Stimulated activated effector memory CD8-positive, alpha-beta T cell treated with anti-CD3 and anti-CD28 coated beads, Interleukin-12 subunit alpha, Interleukin-12 subunit beta, amount 100 ng/mL, for 72 hours (primary cell): ENCODE data around the gene METTL24.

ENCODE experiments used
- ATAC-seq: fragments of 150-1000 bp; cut with Tn5 transposase; 2 replicates; pipeline ENCODE4 v1.10.0; 2021
- DNase-seq, 2 donors: peaks; one replicate each; pipeline ENCODE4 v3.0.0; 2021 to 2022; ENCODE audit warnings: low spot score in 2 of 2
- H3K27ac Mint-ChIP-seq: one replicate; pipeline ENCODE4 v1.8.0; 2022; ENCODE audit warnings: mild to moderate bottlenecking, mixed read lengths
- H3K36me3 Mint-ChIP-seq: one replicate; pipeline ENCODE4 v1.8.0; 2022; ENCODE audit warnings: mild to moderate bottlenecking, mixed read lengths
- H3K4me1 Mint-ChIP-seq: one replicate; pipeline ENCODE4 v1.8.0; 2022; ENCODE audit warnings: mixed read lengths
- H3K4me3 Mint-ChIP-seq: one replicate; pipeline ENCODE4 v1.8.0; 2022; ENCODE audit warnings: mild to moderate bottlenecking, mixed read lengths
- H3K9me3 Mint-ChIP-seq: one replicate; pipeline ENCODE4 v1.8.0; 2022; ENCODE audit warnings: mixed read lengths

The METTL24 gene

DNA sequence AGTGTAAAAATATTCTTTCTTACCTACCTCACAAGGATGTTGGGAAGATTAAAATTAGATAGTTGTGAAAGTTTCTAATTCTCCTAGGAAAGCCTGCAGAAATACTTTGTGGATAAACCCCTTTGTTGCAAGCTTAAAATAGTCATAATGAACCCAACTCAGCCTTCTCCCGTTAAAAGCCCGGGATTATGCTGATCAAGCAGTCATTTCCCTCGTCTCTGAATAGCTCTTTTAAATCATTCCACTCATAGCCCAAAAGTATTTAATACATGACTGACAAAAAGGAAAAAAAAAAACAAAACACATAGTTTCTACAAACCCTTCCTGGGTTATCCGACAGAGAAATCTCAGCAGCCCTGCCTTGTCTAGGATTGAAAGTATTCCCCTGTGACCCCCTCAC lies 10.9 kb upstream of the METTL24 start:
- peaks cover 10% of the 10 kb centered on the region for H3K4me1 Mint-ChIP-seq

DNA sequence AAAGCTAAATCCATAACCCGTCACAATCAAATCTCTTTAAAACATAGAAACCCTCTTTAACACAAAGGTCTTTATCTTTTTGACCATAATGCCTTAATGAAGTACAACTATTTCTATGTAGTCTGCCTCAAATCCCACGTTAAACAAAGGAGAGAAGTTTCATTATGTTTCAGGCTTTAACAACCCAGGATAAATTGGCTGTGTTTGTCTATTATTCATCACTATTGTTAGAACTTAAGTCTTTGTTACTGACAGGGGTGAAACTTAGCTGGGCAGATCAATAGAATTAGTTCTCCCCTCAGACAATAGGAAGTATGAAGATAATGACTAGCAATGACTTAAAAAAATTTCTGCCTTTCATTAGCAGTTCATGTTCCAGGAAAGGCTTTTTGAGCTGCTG lies 10.1 kb upstream of the METTL24 start:
- Mint-ChIP-seq H3K36me3 (no peaks in the 10 kb centered on the region), H3K4me3 (no peak overlapping the region), H3K27ac (no peak overlapping the region), H3K4me1 (peaks cover 10% of the 10 kb centered on the region), H3K9me3 (no peaks in the 10 kb centered on the region)
- DNase-seq: no peak
- no peak for ATAC-seq

More for the DNA sequence above, 10.9 kb upstream of the METTL24 start:
- ATAC-seq (no peak), DNase-seq (no peak)
- no peaks in the 10 kb centered on the region for H3K9me3 Mint-ChIP-seq
- no peak overlapping the region for H3K27ac Mint-ChIP-seq
- H3K36me3 Mint-ChIP-seq: no peaks in the 10 kb centered on the region
- no peak overlapping the region for H3K4me3 Mint-ChIP-seq

DNA sequence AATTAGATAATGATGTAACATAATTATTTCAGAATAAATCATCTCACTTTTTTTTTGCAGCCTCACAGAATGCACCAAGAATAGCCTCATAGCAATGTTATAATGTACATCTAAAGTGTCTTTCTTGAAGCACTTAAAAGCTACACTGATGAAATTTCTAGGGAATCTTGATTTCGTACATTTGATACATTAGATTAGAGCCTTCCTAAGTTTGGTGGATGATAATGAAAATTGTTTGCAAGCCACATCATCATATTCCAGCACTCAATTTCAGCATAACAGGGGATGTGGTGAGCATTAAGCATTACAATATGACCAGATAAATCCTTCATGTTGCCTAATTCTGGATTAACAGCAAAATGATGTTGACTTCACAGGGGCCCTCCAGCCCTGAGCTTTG lies 9.7 kb upstream of the METTL24 start:
- no peak for ATAC-seq
- no peak for DNase-seq
- no peak overlapping the region for H3K4me3 Mint-ChIP-seq
- H3K36me3 Mint-ChIP-seq: no peaks in the 10 kb centered on the region
- no peaks in the 10 kb centered on the region for H3K9me3 Mint-ChIP-seq
- H3K4me1 Mint-ChIP-seq: peaks cover 10% of the 10 kb centered on the region
- H3K27ac Mint-ChIP-seq: no peak overlapping the region

DNA sequence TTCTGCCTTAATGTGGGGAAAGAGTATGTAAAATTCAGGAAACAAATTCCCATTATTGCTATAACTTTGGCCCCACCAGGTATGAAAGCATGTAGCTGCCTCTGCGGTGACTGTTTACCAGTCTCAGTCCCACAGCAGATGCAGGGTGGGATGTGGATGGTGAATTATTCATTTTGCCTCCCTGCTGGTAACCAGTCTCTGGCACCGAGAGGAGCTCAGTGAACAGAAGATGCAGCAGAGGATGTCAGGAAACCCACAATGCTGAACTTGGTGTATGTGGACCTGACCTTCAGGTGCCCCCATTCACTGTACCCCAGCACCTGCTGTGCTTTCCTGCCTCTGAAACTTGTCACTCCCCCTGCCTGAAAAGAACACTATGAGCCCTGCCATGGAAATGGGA lies 8.8 kb upstream of the METTL24 start:
- Mint-ChIP-seq H3K27ac (no peak overlapping the region), H3K9me3 (no peaks in the 10 kb centered on the region), H3K4me3 (no peak overlapping the region), H3K36me3 (no peaks in the 10 kb centered on the region), H3K4me1 (peaks cover 10% of the 10 kb centered on the region)
- ATAC-seq (peak; percentile 51), DNase-seq (no peak)

DNA sequence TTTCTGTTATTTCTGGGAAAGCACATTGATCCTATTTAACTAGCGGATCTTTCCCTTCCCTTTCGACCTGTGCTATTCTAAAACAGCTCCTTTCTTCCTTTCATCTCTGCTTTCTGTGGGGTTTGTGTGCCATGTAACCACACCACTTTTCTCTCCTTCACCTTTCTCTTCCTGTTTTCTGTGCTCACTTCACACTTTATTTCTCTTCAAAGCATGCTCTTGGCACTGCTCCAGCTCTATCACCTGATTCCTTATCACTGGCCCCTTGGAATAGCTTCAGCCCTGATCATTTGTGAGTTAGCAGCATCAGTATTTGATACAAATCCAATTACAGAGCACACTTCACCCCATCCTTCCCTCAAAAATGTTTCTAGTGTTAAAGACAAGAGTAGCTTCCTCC lies 8.1 kb upstream of the METTL24 start:
- Mint-ChIP-seq H3K36me3 (no peaks in the 10 kb centered on the region), H3K9me3 (no peaks in the 10 kb centered on the region), H3K4me3 (no peak overlapping the region), H3K27ac (no peak overlapping the region), H3K4me1 (peaks cover 10% of the 10 kb centered on the region)
- DNase-seq: no peak
- ATAC-seq: no peak

DNA sequence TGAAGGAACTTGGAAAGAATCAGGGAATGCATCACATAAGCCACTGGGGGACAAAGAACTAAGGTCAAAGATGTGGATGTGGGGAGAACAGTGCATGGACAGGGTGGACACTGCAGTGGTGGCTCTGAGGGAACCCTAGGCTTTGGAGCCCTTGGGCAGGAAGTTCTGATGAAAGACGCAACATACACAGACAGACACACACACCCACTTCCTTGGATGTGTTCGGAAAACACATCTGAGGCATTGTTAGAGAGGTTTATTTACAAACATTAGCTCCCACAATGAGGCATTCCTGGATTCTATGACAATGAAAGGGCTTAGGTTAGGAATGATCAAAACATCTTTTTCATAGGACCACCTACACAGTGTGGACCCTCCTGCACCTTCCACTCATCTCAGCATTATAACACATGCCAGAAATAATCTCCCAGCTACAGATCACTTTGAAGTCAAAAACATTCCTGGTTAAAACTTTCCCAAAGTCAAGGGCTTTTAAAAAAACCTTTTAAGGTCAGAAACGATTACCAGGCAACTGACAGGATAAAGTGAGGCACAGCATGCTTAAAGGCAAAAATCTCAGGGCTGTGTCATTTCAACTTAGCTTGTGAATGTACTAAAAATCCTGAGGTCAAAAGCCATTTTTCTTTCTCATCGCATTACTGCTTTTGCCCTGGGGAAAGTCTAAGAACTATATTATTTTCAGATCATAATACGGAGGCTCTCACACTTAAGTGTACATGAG lies 6.4 kb upstream of the METTL24 start:
- no peak for DNase-seq
- no peak for ATAC-seq
- no peaks in the 10 kb centered on the region for H3K9me3 Mint-ChIP-seq
- H3K4me3 Mint-ChIP-seq: no peak overlapping the region
- no peaks in the 10 kb centered on the region for H3K36me3 Mint-ChIP-seq
- no peak overlapping the region for H3K27ac Mint-ChIP-seq
- H3K4me1 Mint-ChIP-seq: peaks cover 10% of the 10 kb centered on the region

DNA sequence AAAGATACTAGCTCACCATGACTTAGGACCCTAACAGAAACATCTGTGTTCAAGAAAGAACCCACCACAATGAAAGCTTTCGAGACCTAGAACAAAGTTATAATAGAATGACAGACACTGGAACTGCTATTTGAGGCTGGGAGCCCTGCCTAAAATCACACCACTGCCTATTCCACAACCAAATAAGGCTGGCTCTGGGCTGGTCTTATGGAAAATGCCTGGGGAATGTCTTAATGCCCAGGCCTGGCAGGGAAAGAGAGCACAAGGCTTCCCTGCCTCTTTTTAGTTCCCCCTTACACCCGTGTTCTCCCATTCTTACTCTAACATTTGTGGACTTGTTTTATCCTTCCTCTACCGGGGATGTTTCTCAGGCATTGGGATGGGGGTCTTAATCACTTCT lies 5.6 kb upstream of the METTL24 start:
- Mint-ChIP-seq H3K4me1 (peaks cover 10% of the 10 kb centered on the region), H3K9me3 (no peaks in the 10 kb centered on the region), H3K4me3 (no peak overlapping the region), H3K36me3 (no peaks in the 10 kb centered on the region), H3K27ac (no peak overlapping the region)
- ATAC-seq (no peak), DNase-seq (no peak)

DNA sequence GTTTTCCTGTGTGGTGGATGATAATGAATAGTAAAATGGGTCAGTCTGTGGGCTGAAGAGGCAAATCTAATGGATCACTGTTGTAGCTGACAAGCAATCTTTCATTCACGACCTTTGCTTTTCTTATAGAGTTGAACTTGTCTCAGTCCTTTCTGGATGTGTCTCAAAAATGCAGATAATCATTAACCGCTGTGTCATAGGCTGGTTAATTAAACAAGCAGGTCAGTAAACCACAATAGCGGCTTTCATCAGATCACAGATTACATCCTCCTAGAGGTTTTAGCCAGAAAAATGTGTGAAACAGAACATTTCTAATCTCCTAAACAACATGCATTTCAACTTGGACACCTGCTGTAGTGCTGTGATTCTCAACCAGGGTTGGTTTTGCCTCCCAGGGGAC lies 2.5 kb upstream of the METTL24 start:
- DNase-seq (no peak), ATAC-seq (no peak)
- Mint-ChIP-seq H3K36me3 (no peaks in the 10 kb centered on the region), H3K27ac (no peak overlapping the region), H3K4me1 (peaks cover 14% of the 10 kb centered on the region), H3K4me3 (no peak overlapping the region), H3K9me3 (no peaks in the 10 kb centered on the region)

DNA sequence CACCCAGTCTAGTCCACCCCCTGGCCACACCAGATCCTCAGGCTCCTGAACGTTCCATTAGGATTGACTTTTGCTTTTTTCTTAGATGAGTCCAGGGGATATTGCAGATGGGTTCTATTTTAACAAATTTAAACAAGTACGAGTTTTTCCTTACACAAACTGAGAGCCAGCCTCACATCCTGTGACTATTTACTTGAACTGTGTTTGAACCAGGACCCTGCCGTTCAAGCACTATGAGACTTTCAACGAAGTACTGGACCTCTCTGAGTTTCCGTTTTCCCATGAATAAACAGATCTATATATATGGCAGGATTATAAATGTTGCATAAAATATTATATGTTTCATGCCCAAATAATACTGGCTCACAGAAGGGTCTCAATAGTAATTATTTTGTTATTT lies 1.4 kb upstream of the METTL24 start:
- ATAC-seq: no peak
- Mint-ChIP-seq H3K9me3 (no peaks in the 10 kb centered on the region), H3K27ac (no peak overlapping the region)

DNA sequence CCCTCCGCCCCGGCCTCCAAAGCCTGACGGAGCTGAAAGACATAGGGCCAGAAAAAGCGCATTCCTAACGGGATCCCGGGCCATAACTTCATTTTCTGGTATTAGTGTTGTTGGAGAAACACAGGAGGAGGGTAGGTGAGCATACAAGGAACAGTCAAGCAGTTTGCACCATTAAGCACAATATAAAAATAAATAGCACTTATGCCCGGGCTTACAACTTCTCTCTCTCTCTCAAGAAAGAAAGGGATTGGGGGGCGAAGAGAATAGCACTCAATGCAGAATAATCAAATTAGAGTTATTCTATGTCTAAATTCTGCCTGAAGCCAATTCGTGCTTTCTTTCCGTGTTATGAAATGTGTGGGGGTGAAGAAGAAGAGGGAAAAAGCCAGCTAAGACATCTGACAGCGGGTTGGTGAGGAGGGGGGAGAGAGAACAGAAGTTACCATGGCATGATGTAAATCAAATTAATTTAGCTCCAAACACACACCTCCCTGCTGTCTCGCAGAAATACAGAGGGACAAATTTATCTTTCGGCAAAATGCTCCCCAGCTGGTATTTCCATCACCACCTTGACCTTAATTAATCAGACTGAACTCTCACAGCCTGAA lies 508 bp upstream of the METTL24 start:
- H3K27ac Mint-ChIP-seq: no peak overlapping the region
- H3K4me1 Mint-ChIP-seq: peaks cover 14% of the 10 kb centered on the region
- no peak for ATAC-seq
- no peaks in the 10 kb centered on the region for H3K36me3 Mint-ChIP-seq
- H3K4me3 Mint-ChIP-seq: no peak overlapping the region
- no peak for DNase-seq
- no peaks in the 10 kb centered on the region for H3K9me3 Mint-ChIP-seq

More for the DNA sequence above, 1.4 kb upstream of the METTL24 start:
- Mint-ChIP-seq H3K4me1 (peaks cover 14% of the 10 kb centered on the region), H3K4me3 (no peak overlapping the region), H3K36me3 (no peaks in the 10 kb centered on the region)
- DNase-seq: no peak

DNA sequence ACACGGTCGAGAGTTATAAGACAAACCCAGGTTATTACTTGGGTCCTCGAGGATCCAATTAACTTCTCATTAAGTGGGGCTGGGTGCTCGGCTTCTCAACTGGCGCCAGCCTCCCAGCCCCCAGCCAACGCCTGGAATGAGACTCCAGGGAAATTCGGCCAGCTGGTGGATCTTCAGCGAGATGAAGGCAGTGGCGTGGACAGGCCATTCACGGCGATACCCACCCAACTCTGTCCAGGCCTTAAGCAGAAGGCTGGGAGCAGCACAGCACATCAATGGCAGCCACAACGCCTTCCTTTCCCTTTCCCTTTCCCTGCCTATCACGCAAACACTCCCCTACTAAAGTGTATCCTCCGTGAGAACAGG lies 868 bp downstream of the METTL24 start:
- H3K36me3 Mint-ChIP-seq: no peaks in the 10 kb centered on the region
- peak overlapping the region; percentile 65 for H3K4me3 Mint-ChIP-seq
- no peak overlapping the region for H3K27ac Mint-ChIP-seq
- H3K4me1 Mint-ChIP-seq: peaks cover 14% of the 10 kb centered on the region
- peak; percentile 8 for ATAC-seq
- no peak for DNase-seq
- H3K9me3 Mint-ChIP-seq: no peaks in the 10 kb centered on the region

DNA sequence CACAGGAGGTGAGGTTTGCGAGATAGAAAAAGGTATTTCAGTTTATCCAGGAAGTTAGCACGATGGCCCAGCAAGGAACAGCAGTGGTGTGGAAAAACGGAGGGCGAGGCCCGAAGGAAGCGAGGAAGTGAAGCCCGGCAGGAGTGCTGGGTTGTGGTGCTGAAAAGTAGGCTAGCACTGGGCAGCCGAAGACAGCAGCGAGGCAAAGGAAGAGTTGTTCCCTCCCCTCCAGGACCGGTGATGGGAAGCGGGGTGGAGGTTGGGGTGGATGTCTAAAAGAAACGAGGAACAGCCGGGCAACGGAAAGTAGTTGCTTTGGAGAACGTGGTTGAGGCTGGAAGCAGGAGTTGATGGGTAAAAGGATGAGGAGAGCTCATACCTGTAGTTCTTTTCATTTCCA lies 1.4 kb downstream of the METTL24 start:
- DNase-seq: no peak

DNA sequence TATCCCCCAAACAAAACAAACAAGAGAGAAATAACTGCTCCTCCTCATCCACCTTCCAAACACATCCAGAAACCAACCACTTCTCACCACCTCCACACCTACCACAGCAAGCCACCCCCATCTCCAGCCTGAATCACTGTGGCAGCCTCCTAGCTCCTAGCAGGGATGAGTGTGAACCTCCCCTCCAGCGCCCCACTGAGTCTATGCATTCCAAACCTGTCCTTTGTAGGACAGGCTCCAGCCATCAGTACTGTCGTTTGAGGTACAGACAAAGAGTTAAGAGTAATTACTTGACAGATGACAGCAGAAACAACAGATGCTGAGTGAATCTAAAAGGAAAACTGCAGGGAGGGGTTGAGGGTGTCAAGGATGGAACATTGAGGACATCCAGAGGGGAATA lies 2.4 kb downstream of the METTL24 start:
- ATAC-seq (no peak), DNase-seq (no peak)
- H3K27ac Mint-ChIP-seq: no peak overlapping the region
- H3K4me3 Mint-ChIP-seq: no peak overlapping the region
- peaks cover 14% of the 10 kb centered on the region for H3K4me1 Mint-ChIP-seq
- no peaks in the 10 kb centered on the region for H3K36me3 Mint-ChIP-seq
- no peaks in the 10 kb centered on the region for H3K9me3 Mint-ChIP-seq

More for the DNA sequence above, 1.4 kb downstream of the METTL24 start:
- Mint-ChIP-seq H3K27ac (no peak overlapping the region), H3K36me3 (no peaks in the 10 kb centered on the region), H3K4me1 (peaks cover 14% of the 10 kb centered on the region), H3K4me3 (peak overlapping the region; percentile 65), H3K9me3 (no peaks in the 10 kb centered on the region)
- no peak for ATAC-seq

DNA sequence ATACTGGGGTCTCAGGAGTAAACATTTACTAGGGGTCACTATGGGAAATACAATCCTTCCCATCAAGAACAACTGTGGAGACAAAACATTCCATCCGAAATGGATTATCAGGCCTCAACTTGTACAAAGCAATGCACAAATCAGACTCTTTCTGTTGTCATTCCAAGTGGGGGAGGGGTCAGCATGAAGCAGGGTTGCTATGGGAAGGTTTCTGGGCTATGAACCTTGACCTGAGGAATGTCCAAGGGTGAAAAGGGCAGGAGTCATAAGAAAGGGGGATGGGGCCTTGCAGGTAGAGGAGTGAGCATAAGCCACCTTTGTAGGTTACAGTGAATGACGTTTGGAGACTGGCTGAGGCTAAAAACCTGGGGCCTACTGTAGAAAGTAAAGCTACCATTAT lies 3.1 kb downstream of the METTL24 start:
- Mint-ChIP-seq H3K4me1 (peaks cover 14% of the 10 kb centered on the region), H3K4me3 (no peak overlapping the region), H3K27ac (no peak overlapping the region), H3K9me3 (no peaks in the 10 kb centered on the region), H3K36me3 (no peaks in the 10 kb centered on the region)
- DNase-seq (no peak), ATAC-seq (no peak)

DNA sequence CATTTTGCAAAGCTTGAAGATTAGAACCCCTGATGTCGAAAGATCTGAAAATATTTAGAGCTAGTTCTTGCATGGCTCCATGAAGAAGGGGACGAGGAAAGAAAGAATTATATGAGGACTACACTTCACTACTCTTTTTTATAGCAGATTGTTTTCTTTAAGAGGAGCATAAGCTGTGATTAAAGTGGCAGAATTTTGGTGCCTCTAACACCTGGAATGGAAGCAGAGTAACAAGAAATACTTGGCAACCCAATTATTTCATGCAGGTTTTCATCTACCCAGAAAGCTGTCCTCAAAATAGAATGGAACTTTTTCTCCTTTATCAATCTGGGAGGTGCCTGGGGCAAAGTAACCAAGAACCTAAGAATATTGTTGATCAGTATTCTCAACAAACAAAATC lies 4.0 kb downstream of the METTL24 start:
- Mint-ChIP-seq H3K36me3 (no peaks in the 10 kb centered on the region), H3K27ac (no peak overlapping the region), H3K4me3 (no peak overlapping the region), H3K4me1 (peaks cover 14% of the 10 kb centered on the region), H3K9me3 (no peaks in the 10 kb centered on the region)
- ATAC-seq: no peak
- no peak for DNase-seq

DNA sequence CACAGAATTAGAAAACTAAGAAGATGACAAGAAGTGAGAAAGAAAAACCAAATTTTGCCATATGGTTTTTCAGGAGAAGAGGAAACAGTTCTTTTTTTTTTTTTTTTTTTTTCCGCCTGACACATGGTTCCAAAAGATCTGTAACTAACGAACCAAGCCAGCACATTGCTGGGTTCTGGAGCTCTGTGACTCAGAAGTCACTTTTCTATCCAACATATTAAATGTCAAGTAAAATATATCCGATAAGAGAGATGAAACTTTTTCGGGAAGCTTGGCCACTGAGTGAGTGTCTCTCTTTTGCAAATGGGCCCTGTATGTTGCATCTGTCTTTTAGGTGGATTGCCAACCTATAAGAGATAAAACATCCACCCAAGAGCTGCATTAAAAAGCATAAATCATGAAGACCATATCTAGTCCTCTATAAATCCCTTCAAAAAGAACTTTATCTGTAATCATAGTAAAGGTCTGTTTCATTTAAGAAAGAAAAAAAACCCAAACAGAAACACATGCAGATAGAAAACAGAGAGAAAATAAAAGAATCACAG lies 4.6 kb downstream of the METTL24 start:
- Mint-ChIP-seq H3K36me3 (no peaks in the 10 kb centered on the region), H3K4me3 (no peak overlapping the region), H3K9me3 (no peaks in the 10 kb centered on the region), H3K4me1 (peaks cover 14% of the 10 kb centered on the region), H3K27ac (no peak overlapping the region)
- no peak for ATAC-seq
- DNase-seq: no peak
